ENCODE measurements around the gene PIP4P1.

DNA sequence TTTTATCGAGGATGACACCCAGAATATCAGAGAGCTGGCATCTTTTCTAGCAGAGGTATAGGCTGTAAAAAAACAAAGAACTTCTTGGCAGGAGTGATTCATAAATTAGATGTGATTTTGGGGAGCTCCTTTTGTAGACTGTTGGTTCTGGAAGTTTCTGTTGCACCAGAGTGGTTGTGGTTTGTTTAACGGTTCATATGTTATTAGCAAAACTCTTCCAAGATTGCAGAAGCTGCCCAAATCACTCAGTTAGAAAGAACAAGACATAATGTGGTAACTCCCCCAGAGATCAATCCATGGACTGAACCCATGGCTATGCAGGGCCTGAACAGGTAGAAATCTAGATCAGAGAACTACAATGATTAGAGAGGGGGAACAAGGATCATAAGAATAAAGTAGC is 37.4 kb upstream of the PIP4P1 start:
- TF ChIP-seq, protein P1, sequence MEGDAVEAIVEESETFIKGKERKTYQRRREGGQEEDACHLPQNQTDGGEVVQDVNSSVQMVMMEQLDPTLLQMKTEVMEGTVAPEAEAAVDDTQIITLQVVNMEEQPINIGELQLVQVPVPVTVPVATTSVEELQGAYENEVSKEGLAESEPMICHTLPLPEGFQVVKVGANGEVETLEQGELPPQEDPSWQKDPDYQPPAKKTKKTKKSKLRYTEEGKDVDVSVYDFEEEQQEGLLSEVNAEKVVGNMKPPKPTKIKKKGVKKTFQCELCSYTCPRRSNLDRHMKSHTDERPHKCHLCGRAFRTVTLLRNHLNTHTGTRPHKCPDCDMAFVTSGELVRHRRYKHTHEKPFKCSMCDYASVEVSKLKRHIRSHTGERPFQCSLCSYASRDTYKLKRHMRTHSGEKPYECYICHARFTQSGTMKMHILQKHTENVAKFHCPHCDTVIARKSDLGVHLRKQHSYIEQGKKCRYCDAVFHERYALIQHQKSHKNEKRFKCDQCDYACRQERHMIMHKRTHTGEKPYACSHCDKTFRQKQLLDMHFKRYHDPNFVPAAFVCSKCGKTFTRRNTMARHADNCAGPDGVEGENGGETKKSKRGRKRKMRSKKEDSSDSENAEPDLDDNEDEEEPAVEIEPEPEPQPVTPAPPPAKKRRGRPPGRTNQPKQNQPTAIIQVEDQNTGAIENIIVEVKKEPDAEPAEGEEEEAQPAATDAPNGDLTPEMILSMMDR (IDR thresholded peaks at IDR 0.05; ENCODE audit: low read depth, low read length, poor library complexity, severe bottlenecking), result no peak
- no peak for TF ChIP-seq EZH2phosphoT487 (IDR thresholded peaks at IDR 0.05; ENCODE audit: borderline replicate concordance, low read length)
